Neuronal stem cell (in vitro differentiated cells): Measurements from ENCODE around the gene HS3ST4.

Experiments used
- DNase-seq: peaks from one replicate; pipeline ENCODE4 v3.0.0-alpha.2; 2013; ENCODE audit warnings: low spot score
- H2AFZ ChIP-seq: one replicate; pipeline ENCODE4 v1.6.1; 2013; ENCODE audit warnings: mild to moderate bottlenecking, low read length, inconsistent platforms
- H2AK5ac ChIP-seq: 2 replicates; pipeline ENCODE4 v1.6.1; 2013; ENCODE audit warnings: low read depth, mild to moderate bottlenecking, inconsistent platforms, low read length, moderate library complexity, mixed read lengths
- H2BK120ac ChIP-seq: 2 replicates; pipeline ENCODE4 v1.6.1; 2013; ENCODE audit warnings: low read depth, mild to moderate bottlenecking, inconsistent platforms, low read length, moderate library complexity, mixed read lengths
- H2BK12ac ChIP-seq: one replicate; pipeline ENCODE4 v1.6.1; 2013; ENCODE audit warnings: low read length, inconsistent platforms
- H2BK15ac ChIP-seq: 2 replicates; pipeline ENCODE4 v1.6.1; 2013; ENCODE audit warnings: mild to moderate bottlenecking, low read length, inconsistent platforms, mixed read lengths
- H2BK5ac ChIP-seq: one replicate; pipeline ENCODE4 v1.6.1; 2013; ENCODE audit warnings: inconsistent platforms, mild to moderate bottlenecking, low read length, moderate library complexity
- H3K14ac ChIP-seq: one replicate; pipeline ENCODE4 v1.6.1; 2013; ENCODE audit warnings: low read length, inconsistent platforms
- H3K18ac ChIP-seq: 2 replicates; pipeline ENCODE4 v1.6.1; 2013; ENCODE audit warnings: low read length, inconsistent platforms
- H3K23ac ChIP-seq: 2 replicates; pipeline ENCODE4 v1.6.1; 2013; ENCODE audit warnings: low read depth, mild to moderate bottlenecking, mixed read lengths, low read length, inconsistent platforms; ENCODE audit not compliant: poor library complexity
- H3K27ac ChIP-seq: replicated peaks from 3 replicates; pipeline ENCODE4 v1.5.1; 2013; ENCODE audit warnings: low read length, inconsistent platforms
- H3K27me3 ChIP-seq, 3 experiments: 2 replicates each; pipeline ENCODE4 v1.6.1; 2013; ENCODE audit warnings: low read length in 3 of 3, mild to moderate bottlenecking in 2 of 3, inconsistent platforms in 1 of 3, low read depth in 1 of 3, mixed read lengths in 1 of 3, moderate library complexity in 1 of 3; ENCODE audit not compliant: control insufficient read depth in 3 of 3, insufficient read depth in 3 of 3
- H3K36me3 ChIP-seq, 2 donors: replicated peaks in 1 of 2; 2 replicates each; pipeline ENCODE4 v1.6.1; 2013; ENCODE audit warnings: low read length in 2 of 2; ENCODE audit not compliant: control insufficient read depth in 2 of 2, insufficient read depth in 2 of 2
- H3K4ac ChIP-seq: 2 replicates; pipeline ENCODE4 v1.6.1; 2013; ENCODE audit warnings: inconsistent platforms, mild to moderate bottlenecking, low read length, moderate library complexity
- H3K4me1 ChIP-seq, 2 donors: 1 replicate in 1 of 2; 2 replicates in 1 of 2; pipeline ENCODE4 v1.6.1; 2013; ENCODE audit warnings: low read length in 2 of 2, low read depth in 1 of 2; ENCODE audit not compliant: control insufficient read depth in 2 of 2, insufficient read depth in 1 of 2
- H3K4me2 ChIP-seq: one replicate; pipeline ENCODE4 v1.6.1; 2013; ENCODE audit warnings: mild to moderate bottlenecking, low read length, inconsistent platforms; ENCODE audit not compliant: insufficient read depth, poor library complexity, severe bottlenecking
- H3K4me3 ChIP-seq, 2 donors: 2 replicates each; pipeline ENCODE4 v1.5.1; 2013; ENCODE audit warnings: low read length in 2 of 2, mild to moderate bottlenecking in 2 of 2, inconsistent platforms in 1 of 2, moderate library complexity in 1 of 2
- H3K79me1 ChIP-seq: one replicate; pipeline ENCODE4 v1.6.1; 2013; ENCODE audit warnings: low read depth, mild to moderate bottlenecking, inconsistent platforms, low read length, moderate library complexity
- H3K9ac ChIP-seq: one replicate; pipeline ENCODE4 v1.6.1; 2013; ENCODE audit warnings: mild to moderate bottlenecking, low read depth, low read length, inconsistent platforms; ENCODE audit not compliant: poor library complexity
- H3K9me3 ChIP-seq, 2 donors: replicated peaks in 1 of 2; 2 replicates each; pipeline versions ENCODE3 to v1.6.1; 2013; ENCODE audit warnings: low read length in 2 of 2, mild to moderate bottlenecking in 2 of 2, inconsistent platforms in 1 of 2, low read depth in 1 of 2, mixed read lengths in 1 of 2, moderate library complexity in 1 of 2; ENCODE audit not compliant: control insufficient read depth in 2 of 2, insufficient read depth in 1 of 2
- H4K8ac ChIP-seq: one replicate; pipeline ENCODE4 v1.6.1; 2013; ENCODE audit warnings: low read depth, mild to moderate bottlenecking, inconsistent platforms, low read length, moderate library complexity
- H4K91ac ChIP-seq: one replicate; pipeline ENCODE4 v1.6.1; 2013; ENCODE audit warnings: low read length, low read depth, mild to moderate bottlenecking, inconsistent platforms; ENCODE audit not compliant: poor library complexity
- WGBS, 2 donors: extraction: QIAGEN DNeasy Blood & Tissue Kit; methylation state at CpG; one replicate each; pipeline ENCODE4 v1.1.7; 2013; ENCODE audit warnings: missing lambda C conversion rate in 2 of 2, mixed read lengths in 1 of 2; ENCODE audit not compliant: insufficient read length in 2 of 2, insufficient replicate concordance in 1 of 2; ENCODE audit errors: extremely low coverage in 2 of 2; 5-methylcytosine and 5-hydroxymethylcytosine counted together

HS3ST4 gene

DNA sequence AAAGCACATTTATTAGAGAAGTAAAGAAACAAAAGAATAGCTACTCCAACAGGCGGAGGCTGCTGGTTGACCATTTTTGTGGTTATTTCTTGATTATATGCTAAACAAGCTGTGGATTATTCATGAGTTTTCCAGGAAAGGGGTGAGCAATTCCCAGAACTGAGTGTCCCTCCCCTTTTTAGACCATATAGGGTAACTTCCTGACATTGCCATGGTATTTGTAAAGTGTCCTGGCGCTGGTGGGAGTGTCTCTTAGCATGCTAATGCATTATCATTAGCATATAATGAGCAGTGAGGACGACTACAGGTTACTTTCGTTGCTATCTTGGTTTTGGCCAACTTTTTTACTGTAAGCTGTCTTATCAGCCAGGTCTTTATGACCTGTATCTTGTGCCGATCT lies 12.2 kb upstream of the HS3ST4 start:
- H3K27me3 ChIP-seq: no peaks in the 10 kb centered on the region
- no peak overlapping the region for H3K18ac ChIP-seq
- H4K8ac ChIP-seq: no peak overlapping the region
- no peak overlapping the region for H4K91ac ChIP-seq
- no peaks in the 10 kb centered on the region for H3K36me3 ChIP-seq
- H2BK5ac ChIP-seq: no peak overlapping the region
- H3K4me1 ChIP-seq: no peaks in the 10 kb centered on the region
- no peak overlapping the region for H3K4ac ChIP-seq
- no peak overlapping the region for H2BK12ac ChIP-seq
- no peak overlapping the region for H3K4me3 ChIP-seq
- no CpG with 5 or more reads among the region's 5 CpGs for WGBS, 2 donors
- H2AFZ ChIP-seq: peak overlapping the region; percentile 30
- no peak overlapping the region for H3K9ac ChIP-seq
- no peak for DNase-seq
- H3K79me1 ChIP-seq: peaks cover 1% of the 10 kb centered on the region
- no peak overlapping the region for H2BK120ac ChIP-seq
- H2BK15ac ChIP-seq: no peak overlapping the region
- no peak overlapping the region for H3K4me2 ChIP-seq
- H3K9me3 ChIP-seq: no peaks in the 10 kb centered on the region
- no peak overlapping the region for H2AK5ac ChIP-seq
- H3K27ac ChIP-seq: no peak overlapping the region
- H3K14ac ChIP-seq: no peak overlapping the region
- H3K23ac ChIP-seq: no peak overlapping the region

DNA sequence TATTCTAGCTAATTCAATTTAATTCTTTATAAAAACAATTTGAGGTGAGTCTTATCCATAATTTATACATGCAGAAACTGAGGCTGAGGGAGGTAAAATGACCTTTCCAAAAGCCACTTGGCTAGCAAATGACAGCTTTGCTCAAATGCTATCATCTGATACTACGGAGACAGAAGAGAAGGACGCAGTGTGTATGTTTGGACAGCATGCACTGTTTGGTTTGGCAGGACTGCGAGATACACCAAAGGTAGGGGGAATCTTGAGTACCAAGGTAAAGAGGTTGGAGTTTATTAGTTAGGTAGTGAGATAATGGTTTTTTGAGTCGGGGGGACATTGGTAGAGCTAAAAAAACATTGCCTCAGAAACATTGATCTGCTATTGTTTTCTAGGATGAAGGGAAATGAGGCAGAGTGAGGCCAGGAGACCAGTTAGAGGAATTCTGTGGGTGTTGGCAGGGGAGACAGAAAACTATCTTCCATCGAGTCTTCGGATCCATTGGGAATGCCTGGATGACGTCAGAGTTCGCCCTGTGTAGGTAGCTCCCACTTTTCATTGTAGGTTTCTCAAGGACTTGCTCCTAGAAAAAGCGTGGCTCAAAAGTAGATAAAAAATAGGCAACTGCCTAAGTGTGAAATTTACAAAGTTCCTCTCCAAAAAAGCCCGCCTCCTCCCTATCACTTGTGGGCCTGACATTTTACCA lies 2.5 kb upstream of the HS3ST4 start:
- H3K23ac ChIP-seq: no peak overlapping the region
- peaks cover 0 to 7% of the 10 kb centered on the region in 2 donors for H3K4me1 ChIP-seq
- H3K9me3 ChIP-seq: no peaks in the 10 kb centered on the region
- no peak overlapping the region for H4K91ac ChIP-seq
- no peak overlapping the region for H3K27ac ChIP-seq
- no peak overlapping the region for H3K4me3 ChIP-seq
- no peaks in the 10 kb centered on the region for H3K36me3 ChIP-seq
- no CpG with 5 or more reads among the region's 10 CpGs for WGBS, 2 donors
- no peak overlapping the region for H3K18ac ChIP-seq
- H2BK5ac ChIP-seq: no peak overlapping the region
- H3K9ac ChIP-seq: no peak overlapping the region
- no peak overlapping the region for H2BK15ac ChIP-seq
- H3K27me3 ChIP-seq: peaks cover 0 to 61% (median 24%) of the 10 kb centered on the region in 3 experiments
- no peak overlapping the region for H4K8ac ChIP-seq
- DNase-seq: no peak
- no peak overlapping the region for H2BK120ac ChIP-seq
- H2AK5ac ChIP-seq: no peak overlapping the region
- H3K14ac ChIP-seq: no peak overlapping the region
- no peak overlapping the region for H2AFZ ChIP-seq
- H2BK12ac ChIP-seq: no peak overlapping the region
- H3K4ac ChIP-seq: no peak overlapping the region
- no peaks in the 10 kb centered on the region for H3K79me1 ChIP-seq
- no peak overlapping the region for H3K4me2 ChIP-seq

DNA sequence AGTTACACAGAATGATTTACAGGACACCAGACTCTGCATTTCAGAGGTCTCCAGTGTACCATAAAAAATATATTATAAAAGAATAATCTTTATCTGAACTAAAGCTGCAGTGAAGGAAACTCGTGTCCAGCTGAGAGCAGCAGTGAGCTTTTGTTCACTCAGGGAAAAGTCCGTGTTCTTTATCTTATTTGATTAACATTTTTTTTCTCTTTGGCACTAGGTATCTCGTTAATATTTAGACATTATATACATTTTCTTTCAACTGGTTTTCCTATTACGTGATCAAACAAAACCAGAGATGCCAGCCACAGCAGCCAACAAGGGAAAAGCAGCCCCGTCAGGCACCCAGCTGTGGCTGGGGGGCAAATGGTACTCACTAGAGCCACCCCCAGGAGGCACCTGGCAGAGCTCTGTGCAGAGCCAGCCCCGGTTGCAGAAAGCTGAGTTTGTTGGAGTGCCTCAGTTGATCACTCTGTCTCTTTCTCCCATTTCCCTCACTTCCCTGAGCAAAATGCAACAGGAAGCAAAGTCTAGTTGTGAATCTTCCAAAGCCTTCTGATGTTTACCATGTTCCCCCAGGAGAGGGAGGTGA lies 1.1 kb upstream of the HS3ST4 start:
- no peak for DNase-seq
- Histone ChIP-seq H3K4me3 (no peak overlapping the region), H3K27me3 (peaks cover 0 to 75% (median 26%) of the 10 kb centered on the region in 3 experiments)

DNA sequence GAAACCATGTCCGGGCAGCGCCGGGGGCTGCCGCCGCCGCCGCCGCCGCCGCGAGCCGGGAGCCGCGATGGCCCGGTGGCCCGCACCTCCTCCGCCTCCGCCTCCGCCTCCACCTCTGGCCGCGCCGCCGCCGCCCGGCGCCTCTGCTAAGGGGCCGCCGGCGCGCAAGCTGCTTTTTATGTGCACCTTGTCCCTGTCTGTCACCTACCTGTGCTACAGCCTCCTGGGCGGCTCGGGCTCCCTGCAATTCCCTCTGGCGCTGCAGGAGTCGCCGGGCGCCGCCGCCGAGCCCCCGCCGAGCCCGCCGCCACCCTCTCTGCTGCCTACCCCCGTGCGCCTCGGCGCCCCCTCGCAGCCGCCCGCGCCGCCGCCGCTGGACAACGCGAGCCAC lies 587 bp downstream of the HS3ST4 start:
- no peak overlapping the region for H2BK12ac ChIP-seq
- no peak overlapping the region for H3K27ac ChIP-seq
- peaks cover 0 to 81% (median 26%) of the 10 kb centered on the region in 3 experiments for H3K27me3 ChIP-seq
- peak overlapping the region; percentile 94 for H3K9ac ChIP-seq
- WGBS, 2 donors: no CpG with 5 or more reads among the region's 56 CpGs
- peak overlapping the region; percentile 92 for H3K4me2 ChIP-seq
- H2AFZ ChIP-seq: peak overlapping the region; percentile 86
- H3K14ac ChIP-seq: no peak overlapping the region
- no peak overlapping the region for H4K91ac ChIP-seq
- DNase-seq: peak; percentile 17
- H3K4me3 ChIP-seq: peak overlapping the region; percentile 29 to 90
- H3K79me1 ChIP-seq: no peaks in the 10 kb centered on the region
- H2AK5ac ChIP-seq: no peak overlapping the region
- no peak overlapping the region for H3K23ac ChIP-seq
- peaks cover 0 to 7% of the 10 kb centered on the region in 2 donors for H3K4me1 ChIP-seq
- H2BK15ac ChIP-seq: no peak overlapping the region
- H3K4ac ChIP-seq: no peak overlapping the region
- no peak overlapping the region for H2BK120ac ChIP-seq
- H2BK5ac ChIP-seq: peak overlapping the region; percentile 49
- no peaks in the 10 kb centered on the region for H3K36me3 ChIP-seq
- no peaks in the 10 kb centered on the region for H3K9me3 ChIP-seq
- peak overlapping the region; percentile 82 for H3K18ac ChIP-seq
- no peak overlapping the region for H4K8ac ChIP-seq

More for the DNA sequence above, 1.1 kb upstream of the HS3ST4 start:
- Histone ChIP-seq H2AK5ac (no peak overlapping the region), H2BK120ac (no peak overlapping the region), H3K14ac (no peak overlapping the region), H3K4me2 (no peak overlapping the region), H3K18ac (no peak overlapping the region), H2BK15ac (no peak overlapping the region), H3K4ac (no peak overlapping the region), H4K91ac (no peak overlapping the region), H3K79me1 (no peaks in the 10 kb centered on the region), H3K4me1 (peaks cover 0 to 7% of the 10 kb centered on the region in 2 donors), H3K9ac (no peak overlapping the region), H3K9me3 (no peaks in the 10 kb centered on the region), H3K27ac (no peak overlapping the region), H3K23ac (no peak overlapping the region), H3K36me3 (no peaks in the 10 kb centered on the region), H2AFZ (no peak overlapping the region), H4K8ac (no peak overlapping the region), H2BK12ac (no peak overlapping the region), H2BK5ac (no peak overlapping the region)
- no CpG with 5 or more reads among the region's 6 CpGs for WGBS, 2 donors
